Dedifferentiated amniotic fluid mesenchymal stem cell (primary cell): ENCODE results near the gene SNX9.
"Not testable (repeated sequence)": the region's sequence is repeated elsewhere in the genome, so short reads cannot be mapped to it uniquely, and the experiment has no call there.

Experiments used
- DNase-seq: peaks from one replicate; pipeline ENCODE4 v3.0.0-alpha.2; 2016; ENCODE audit errors: extremely low spot score

The SNX9 gene

GRCh38 chr6:157885211-157885788 is 62.3 kb downstream of the SNX9 start:
- no peak for DNase-seq

DNA sequence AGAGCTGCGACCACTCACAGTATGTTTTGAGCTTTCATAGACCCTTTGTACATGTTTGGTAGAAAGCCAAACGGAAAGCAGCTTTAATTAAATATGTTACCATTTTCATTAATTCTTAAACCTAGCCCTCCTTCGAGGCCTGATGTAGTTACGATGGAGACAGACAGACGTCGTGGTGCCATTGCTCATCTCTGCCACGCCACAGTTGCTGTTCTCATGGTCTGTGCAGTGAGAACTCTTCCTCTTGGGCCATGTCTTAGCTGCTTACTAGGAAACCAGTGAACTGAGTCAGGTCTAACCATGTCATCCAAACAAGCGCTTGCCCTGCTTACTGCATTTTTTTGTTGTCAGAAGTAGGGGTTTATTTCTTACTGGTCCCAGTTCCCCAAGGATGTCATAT is 62.8 kb downstream of the SNX9 start:
- no peak for DNase-seq

DNA sequence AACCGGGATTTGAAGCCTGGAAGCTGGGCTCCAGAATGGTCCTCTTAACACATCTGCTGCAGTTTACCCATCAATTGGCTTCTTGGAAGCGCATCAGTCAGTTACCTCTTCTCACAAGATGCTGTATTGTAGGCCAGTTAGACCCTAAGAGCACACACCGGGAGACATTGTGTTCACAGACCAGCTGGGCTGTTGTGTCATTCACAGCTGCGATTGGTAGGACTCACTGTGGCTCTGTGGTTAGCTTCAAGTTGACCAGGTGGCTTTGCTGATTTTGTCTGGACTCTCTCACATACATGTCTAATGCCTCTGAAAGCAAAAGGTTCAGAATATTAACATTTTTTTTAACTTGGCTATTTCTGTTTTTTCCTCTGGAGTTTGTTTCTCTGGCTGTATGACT is 64.8 kb downstream of the SNX9 start:
- no peak for DNase-seq

DNA sequence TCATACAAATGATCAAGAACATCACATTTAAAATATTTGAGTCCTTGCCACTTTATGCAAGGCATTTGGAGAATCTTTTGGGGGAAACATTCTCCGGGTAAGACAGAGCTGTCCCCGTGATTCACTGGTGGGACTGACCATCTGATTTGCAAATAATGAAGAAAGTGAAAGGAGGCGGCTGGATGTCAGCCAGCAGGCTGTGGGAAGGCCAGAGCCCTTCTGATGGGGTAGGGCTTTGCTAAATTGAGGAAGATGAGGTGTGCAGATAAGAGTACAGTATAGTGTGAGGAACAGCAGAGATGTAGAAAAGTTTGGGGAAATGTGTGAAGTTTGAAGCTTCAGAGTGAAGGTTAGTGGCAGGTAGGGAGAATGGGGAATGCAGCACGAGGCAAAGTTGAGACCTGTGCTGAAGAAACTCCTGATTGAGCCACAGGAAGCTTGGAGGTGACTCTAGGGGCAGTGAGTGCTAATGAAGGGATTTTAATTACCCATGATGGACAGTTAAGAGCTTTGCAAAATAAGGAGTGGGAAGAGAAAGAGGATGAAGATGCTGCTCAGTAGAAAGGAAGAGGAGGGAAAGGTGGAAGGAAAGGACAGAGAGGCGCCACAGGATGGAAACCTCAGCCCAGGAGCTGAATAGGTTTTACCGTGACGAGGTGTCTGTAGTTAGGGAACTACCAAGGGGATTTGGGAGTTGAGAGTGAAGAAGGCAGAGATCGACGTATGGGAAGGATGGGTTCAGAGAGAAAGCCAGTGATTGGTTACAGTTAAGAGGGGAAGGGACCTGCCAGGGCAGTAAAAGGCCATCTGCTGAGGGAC is 68.7 kb downstream of the SNX9 start:
- no peak for DNase-seq

GRCh38 chr6:157892363-157892877 is 69.4 kb downstream of the SNX9 start:
- no peak for DNase-seq

DNA sequence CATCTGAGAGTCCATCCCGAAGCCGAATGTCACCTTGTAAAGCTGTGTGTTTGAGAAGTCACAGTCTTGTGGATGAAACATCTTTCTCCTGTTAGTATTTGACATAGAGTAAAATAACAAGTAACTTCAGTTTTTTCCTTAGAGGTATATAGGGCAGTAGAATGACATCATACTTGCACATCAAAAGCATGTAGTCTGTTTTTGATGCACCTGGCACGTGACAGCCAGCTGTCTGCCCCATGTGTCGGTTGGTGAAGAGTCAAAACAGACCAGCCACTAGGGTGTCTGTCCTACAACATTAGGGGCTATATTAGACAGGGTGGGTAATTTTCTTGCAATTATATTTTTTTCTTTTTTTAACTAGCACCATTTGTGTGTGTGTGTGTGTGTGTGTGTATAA is 70.2 kb downstream of the SNX9 start:
- no peak for DNase-seq

DNA sequence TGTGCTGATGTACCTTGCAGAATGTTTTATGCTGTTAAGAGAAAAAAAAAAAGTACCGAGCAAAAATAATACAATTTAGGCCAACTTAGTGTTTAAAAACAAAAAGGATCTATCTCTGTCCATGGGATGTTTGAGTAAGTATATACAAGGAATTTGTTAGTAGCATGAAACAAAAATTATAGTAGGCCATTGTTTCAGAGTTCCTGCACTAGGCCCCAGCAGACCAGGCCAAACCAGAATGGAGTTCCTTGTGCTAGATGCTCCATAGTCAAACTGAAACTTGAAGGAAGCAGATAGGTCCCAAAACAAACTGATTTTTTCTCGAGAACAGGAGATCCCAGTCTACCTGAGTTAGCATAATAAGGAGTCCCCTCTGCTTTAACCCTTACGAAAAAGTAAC is 72.5 kb downstream of the SNX9 start:
- no peak for DNase-seq

DNA sequence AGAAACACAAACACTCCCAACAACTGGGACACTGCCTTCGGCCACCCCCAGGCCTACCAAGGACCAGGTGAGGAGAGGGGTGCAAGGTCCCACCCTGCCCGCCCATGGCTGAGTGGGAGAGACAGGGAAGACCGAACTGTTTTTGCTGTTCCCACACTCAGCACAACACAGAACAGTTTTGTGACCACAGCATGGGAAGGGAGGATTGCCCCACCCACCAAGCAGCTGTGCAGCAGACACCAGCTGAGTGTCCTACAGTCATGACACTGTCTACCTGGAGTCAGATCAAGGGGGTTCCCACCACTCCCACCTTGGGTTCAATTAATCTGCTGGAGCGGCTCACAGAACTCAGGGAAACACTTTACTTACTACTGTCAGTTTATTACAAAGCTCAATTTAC is 73.9 kb downstream of the SNX9 start:
- no peak for DNase-seq

DNA sequence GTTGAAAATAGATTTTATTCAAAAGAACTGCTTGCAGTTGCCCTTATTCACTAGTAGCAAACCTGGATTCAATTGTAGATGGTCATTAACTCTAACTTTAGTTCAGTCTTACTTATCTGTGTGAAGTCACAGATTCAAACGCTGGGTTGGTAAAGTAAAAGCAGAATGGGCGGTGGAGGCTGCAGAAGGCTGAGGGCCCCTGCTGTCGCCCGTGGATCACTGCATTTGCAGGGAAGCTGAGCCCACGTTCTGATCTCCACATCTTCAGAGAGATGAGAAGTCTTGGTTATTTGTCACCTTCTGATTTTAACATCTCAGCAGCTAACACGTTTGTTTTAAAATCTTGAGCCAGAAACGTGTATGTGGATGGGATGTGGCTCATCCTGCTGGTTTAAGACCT is 75.1 kb downstream of the SNX9 start:
- DNase-seq = no peak

DNA sequence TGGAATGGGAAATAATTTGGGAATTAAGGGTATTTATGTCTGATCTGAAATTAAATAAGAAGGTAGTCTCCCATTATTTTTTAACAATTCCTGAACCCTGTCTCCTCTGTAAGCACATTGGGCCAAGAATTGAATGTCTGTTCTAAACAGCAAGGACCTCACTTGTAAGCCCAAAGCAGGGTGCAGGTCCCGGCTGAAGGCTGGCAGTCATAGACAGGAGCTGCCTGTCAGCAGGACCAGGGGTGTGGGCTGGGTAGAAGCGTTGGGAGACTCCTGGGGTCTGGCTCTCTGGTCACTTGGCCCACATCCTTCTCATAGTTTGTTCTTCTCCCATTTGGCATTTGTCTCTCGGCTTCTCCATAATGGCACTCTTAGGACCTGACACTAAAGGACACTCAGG is 75.6 kb downstream of the SNX9 start:
- DNase-seq = no peak

DNA sequence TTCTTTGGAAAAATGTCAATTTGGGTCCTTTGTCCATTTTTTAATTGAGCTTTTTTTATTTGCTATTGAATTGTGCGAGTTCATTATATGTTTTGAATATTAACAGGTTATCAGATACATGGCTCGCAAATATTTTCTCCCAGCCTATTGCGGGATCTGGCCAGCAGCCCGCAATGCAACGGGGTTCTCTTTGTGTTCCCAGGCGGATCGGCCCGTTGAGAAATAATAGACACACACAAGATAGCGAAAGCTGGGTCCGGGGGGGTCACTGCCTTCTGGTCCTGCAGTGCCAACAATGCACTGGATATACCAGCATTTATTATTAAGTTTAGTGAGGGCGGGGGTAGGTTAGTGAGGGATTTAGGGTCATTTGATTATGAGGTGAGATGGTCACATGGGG is 77.2 kb downstream of the SNX9 start:
- DNase-seq = not testable (repeated sequence)

GRCh38 chr6:157900751-157901150 is 77.7 kb downstream of the SNX9 start:
- not testable (repeated sequence) for DNase-seq

DNA sequence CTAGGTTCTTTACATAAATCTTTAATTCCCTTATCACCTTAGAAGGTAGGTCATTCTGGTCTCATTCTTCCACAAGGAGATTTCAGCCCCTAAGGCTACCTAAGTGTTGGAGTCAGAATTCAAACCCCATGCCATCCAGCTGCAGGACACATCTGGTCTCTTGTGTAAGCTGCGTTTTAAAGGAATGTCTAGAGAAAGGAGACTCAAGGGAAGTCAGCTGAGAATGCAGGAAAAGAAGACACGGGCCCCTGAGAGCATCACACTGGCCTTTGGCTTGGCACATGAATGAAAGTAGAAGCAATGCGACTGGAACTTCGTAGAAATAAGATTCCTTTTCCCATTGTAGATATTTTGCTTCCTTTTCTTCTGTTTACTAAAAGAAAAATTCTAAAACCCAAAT is 82.0 kb downstream of the SNX9 start:
- no peak for DNase-seq

- DNase-seq = no peak
These were observed 82.7 kb downstream of the SNX9 start for GRCh38 chr6:157905590-157906342.

DNA sequence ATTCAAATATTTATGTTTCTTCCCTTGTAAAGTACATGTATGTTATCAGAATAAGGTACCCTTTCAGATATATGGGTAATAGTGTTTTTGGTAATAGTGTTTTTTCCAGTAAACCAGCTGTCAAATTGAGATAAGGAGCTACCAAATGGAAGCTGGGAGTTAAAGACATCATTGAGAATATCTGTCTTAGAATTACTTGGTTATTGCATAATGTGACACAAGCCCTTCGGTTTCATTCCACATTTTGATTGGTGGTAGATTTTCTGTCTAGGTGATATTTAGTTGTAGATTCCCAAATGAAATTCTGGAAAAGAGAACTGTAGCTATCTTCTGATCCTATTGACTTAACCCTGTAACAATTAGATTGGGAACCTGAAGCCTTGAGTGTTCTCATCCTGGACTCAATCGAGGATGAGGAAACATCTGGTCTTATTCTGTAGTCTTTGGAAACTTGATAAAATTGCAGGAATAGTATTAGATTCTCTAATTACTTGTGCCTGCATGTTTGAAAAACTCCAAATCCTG is 83.6 kb downstream of the SNX9 start:
- DNase-seq = no peak

DNA sequence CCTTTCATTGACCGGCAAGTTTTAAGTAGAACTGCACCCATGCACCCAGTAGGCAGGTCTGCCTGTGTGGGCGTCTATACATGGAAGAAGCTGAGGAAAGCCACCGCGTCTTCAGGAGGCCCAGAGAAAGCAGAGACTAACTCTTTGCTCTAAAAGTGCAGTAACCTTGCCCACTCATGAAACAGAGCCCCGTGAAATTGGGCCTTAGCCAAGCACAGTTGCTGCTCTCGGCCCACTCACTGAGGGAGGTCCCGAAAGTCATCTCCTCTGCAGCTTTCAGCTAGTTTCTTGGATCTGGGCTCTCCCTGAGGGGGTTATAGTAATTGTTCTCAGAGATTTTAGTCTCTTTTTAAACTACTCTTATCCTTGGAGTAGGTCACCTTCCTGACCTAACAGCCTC is 84.6 kb downstream of the SNX9 start:
- no peak for DNase-seq

GRCh38 chr6:157908369-157909281 is 85.6 kb downstream of the SNX9 start:
- DNase-seq = no peak

DNA sequence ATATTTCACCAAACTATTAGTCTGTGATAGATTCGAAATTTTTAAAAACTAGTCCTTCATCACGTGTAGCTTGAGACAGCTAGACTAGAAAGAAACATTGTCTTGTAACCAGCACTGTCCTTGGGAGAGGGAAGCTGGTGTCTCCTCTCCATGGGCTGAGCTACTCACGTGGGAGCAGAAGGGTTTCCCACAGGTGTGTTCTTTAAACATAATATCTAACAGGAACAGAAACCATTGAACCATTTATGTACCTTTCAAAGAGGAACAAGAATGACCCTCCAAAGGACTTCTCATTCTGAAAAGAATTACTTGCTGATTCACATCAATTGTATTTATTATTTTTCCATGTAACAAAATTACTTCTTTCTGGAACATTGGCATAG is 86.2 kb downstream of the SNX9 start:
- DNase-seq = no peak

DNA sequence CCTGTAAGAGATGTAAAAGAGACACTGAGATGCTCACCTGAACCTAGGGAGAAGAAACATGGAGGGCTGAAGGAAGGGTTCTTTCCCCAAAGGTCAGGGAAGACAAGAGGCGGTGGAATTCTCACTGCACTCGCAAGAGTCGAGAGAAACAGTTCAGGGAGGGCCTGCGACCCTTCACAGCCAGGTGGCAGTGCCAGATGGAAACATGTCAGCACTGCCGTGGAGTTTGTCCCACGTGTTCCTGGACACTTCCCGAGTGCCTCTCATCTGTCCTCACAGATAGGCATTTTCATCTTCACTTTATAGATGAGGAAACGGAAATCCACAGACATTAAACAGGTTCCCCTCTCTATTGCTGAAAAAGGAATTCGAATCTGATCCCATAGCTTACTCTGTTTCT is 88.2 kb downstream of the SNX9 start:
- DNase-seq = no peak

- no peak for DNase-seq
These were observed 88.7 kb downstream of the SNX9 start for GRCh38 chr6:157911786-157912185.

- DNase-seq = peak; percentile 81
These were observed 89.3 kb downstream of the SNX9 start for GRCh38 chr6:157912326-157912725.
